T-helper 2 cell treated with Interferon-gamma antibody and Interleukin-4, amounts not matched to agents 100 ng/mL and 5 ng/mL, for 36 hours (primary cell): ENCODE measurements around the gene TPX2. TPM values are rescaled to one million over a fixed set of nuclear protein-coding genes. Genes with fewer than 3 reads are reported as not detected.

Experiments
- intact Hi-C: fragments of 100-400 bp; cut with micrococcal nuclease; formaldehyde crosslinking; loops from one replicate; pipeline ENCODE4 v1.15.1; 2023
- total RNA-seq: library from RNA; stranded (reverse); gene quantifications from 2 replicates; pipeline ENCODE4 v1.2.3, GENCODE V29; 2022

TPX2 gene
- total RNA-seq, 1 donor from 2014 or later = 117 TPM

DNA sequence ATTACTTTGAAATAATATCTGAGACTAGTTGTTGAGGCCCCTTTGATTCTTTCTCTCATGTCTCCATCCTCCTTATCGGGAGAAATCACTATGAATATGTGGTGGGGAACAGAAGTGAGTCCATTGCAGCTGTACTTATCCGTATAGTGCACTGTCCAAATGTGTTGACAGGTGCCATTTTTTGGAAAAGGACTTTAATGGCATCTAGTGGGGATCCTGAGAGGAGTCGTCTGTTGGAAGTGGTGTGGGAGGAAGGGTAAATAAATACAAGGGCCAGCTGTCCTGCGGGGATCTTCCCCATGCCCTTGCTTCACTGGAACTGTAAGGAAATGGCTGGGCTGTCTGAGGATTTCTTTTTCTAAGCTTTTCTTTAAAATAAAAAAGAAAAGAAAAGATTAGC, 19.4 kb downstream of the TPX2 start:
- intact Hi-C loops = no loop called here

DNA sequence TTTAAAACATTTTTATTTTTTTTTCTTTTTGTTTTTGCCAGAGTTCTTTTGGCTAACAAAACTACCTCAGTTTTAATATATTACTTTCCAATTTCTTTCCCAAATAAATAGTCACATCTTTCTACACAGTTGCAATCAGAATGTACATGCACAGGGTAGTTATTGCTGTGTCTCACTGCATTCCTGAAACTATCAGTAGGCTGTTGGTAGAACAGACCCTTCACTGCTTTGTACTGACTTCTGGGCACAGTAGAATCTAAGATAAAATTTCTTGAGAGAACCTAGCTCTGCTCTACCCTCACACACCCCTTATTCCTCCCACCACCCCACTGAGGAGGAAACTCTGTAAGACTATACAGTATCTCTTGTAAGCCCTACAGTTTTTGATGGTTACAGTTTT, 19.9 kb downstream of the TPX2 start:
- intact Hi-C loops = no loop called here

DNA sequence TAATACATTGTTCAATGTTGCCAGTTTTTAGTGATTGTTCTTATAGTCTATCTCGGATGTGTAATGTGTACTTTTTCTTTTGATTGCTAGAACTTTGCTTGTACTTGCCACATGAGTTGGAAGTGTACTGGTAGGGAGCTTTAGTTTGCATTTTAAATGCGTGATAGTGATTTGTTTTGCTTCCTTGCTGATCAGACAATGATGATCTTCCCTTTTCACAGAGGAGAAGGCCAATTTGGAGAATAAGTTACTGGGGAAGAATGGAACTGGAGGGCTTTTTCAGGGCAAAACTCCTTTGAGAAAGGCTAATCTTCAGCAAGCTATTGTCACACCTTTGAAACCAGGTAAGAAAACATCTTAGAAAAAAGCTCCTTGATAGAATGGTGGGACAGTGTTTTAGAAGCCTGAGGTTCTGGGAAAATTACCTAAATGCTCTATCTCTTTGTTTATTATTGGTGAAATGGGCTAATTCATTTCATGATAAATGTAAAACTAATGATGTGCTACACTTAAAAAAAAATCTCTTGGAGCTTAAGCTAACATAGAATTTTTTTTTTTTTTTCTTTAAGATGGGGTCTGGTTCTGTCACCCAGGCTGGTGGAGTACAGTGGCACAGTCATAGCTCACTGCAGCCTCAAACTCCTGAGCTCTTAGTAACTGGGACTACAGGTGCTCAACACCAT, 20.9 kb downstream of the TPX2 start:
- intact Hi-C loops = no loop called here

DNA sequence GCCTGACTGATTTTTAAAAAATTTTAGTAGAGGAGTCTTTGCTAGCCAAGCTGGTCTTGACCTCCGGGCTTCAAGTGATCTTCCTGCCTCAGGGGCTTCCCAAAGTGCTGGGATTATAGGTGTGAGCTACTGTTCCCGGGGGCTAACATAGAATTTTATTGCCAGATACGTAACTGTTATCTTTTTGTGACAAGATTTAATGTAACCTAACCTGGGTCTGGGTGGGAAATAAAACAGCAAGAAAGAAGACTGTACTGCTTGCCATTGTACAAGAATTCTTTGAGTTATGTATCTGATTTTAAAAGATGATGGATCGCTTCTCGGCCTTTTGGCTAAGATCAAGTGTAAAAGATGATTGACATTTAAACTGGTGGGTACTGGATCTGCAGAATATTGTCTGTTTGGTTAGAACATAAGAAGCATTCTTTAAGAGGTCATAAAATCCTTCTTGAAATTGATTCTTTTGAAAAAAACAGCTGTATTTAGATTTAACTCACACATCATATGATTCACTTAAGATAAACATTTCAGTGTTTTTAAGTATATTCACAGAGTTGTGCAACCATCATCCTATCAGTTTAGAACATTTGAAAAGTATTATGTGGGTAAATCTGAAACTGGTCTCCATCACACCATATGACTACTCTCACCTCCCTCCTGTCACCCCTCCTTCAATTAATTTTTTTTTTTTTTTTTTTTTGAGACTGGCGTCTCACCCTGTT, 21.6 kb downstream of the TPX2 start:
- intact Hi-C loops = no loop called here

DNA sequence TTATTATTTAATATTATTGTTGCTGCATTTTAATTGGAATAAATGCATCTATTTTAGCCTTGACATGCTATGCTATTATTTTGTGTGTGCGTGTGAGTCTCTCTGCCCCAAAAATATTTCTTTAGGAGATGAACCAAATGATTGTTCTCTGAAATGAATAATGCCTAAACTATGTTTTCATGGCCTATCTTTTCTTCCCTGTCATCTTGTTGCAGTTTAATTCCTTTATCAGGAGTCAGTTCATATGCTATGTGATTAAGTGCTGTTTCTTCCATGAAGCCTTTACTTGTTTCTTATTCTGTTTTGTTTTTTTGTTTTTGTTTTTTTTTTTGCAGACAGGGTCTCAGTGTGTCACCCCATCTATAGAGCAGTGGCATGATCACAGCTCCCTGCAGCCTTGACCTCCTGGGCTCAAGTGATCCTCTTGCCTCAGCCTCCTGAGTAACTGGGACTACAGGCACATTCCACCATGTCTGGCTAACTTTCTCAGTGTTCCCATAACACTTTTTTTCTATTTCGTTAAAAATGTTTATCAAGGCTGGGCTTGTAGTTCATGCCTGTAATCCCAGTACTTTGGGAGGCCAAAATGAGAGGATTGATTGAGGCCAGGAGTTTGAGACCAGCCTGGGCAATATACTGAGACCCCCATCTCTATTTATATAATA, 25.7 kb downstream of the TPX2 start:
- intact Hi-C loops = no loop called here

DNA sequence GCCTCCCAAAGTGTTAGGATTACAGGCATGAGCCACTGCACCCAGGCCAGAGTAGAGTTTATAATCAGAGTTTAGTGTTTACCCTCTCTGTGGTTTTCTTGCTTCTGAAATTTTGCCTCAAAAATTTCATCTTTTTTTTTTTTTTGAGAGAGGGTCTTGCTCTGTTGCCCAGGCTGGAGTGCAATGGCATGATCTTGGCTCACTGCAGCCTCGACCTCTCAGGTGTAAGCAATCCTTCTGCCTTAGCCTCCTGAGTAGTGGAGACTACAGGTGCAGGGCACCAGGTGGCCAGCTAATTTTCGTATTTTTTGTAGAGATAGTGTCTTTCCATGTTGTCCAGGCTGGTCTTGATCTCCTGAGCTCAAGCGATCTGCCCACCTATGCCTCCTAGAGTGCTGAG, 28.7 kb downstream of the TPX2 start:
- intact Hi-C loops = no loop called here

DNA sequence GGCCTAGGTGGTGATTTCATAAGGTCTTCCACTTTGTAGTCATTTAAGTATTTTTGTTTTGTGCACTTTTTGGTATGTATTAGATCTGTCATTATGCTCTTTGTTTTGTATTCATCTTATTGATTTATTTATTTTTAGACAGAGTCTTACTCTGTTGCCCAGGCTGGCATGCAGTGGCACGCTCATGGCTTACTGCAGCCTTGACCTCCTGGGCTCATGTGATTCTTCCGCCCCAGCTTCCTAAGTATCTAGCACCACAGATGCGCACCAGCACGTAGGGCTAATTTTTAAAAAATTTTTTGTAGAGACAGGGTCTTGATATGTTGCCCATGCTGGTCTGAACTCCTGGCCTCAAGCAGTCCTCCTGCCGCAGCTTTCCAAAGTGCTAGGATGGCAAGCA, 30.6 kb downstream of the TPX2 start:
- intact Hi-C loops = no loop called here

DNA sequence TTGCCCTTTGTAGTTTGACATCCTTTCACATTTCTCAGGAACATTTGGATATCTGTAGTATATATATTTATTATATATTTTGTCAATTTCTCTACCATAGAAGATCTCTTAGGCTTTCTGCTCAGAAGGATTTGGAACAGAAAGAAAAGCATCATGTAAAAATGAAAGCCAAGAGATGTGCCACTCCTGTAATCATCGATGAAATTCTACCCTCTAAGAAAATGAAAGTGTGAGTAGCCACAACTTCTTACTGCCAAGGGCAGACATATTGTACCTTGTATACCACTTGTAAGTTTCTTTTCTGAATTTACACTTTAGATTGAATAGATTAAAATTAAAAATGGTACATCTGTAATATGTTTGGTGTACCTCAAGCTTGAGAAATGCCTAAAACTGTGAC, 31.2 kb downstream of the TPX2 start:
- intact Hi-C loops = no loop called here

DNA sequence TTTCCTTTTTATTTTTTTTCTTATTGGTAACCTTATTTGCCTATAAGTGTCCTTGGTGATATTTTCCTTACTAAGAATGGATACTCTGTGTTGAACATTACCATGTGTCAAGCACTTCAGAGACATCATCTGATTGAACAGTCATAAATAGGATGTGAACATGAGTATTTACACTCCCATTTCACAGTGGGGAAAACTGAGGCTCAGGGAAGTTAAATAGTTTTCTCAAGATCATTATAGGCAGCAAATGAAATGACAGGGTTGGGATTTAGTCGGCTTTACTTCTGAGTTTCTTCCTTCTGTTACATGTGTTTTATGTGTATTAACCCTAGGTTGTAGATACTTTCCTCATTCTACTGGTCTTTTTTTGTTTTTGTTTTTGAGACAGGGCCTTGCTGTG, 35.3 kb downstream of the TPX2 start:
- intact Hi-C loops = no loop called here

DNA sequence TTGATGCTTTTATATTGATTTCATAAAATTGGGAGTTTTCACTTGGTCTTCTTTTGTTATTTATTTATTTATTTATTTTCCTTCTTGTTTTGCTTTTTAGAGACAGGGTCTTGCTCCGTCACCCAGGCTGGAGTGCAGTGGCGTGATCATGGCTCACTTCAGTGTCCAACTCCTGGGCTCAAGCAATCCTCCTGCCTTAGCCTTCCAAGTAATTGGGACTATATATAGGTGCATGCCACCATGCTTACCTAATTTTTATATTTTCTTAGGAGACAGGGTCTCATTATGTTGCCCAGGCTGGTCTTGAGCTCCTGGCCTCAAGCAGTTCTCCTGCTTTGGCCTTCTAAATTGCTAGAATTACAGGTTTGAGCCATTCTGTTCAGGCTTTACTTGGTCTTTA, 41.7 kb downstream of the TPX2 start:
- intact Hi-C loops = no loop called here

DNA sequence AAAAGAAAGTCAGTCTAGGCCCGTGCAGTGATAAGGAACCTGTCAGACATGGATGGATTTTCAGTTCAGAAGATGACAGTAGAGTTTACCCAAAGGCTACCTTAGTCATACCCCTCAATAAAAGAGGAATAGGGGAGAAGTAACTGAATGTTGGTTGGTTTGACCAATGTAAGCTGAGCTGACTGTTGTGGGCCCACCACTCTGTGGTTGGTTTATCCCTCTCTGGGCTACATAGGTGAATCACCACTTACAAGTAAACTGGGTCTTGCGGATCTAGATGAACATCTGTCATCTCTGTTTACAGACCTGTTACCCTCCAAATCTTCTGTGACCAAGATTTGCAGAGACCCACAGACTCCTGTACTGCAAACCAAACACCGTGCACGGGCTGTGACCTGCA, 42.9 kb downstream of the TPX2 start:
- intact Hi-C loops = no loop called here

DNA sequence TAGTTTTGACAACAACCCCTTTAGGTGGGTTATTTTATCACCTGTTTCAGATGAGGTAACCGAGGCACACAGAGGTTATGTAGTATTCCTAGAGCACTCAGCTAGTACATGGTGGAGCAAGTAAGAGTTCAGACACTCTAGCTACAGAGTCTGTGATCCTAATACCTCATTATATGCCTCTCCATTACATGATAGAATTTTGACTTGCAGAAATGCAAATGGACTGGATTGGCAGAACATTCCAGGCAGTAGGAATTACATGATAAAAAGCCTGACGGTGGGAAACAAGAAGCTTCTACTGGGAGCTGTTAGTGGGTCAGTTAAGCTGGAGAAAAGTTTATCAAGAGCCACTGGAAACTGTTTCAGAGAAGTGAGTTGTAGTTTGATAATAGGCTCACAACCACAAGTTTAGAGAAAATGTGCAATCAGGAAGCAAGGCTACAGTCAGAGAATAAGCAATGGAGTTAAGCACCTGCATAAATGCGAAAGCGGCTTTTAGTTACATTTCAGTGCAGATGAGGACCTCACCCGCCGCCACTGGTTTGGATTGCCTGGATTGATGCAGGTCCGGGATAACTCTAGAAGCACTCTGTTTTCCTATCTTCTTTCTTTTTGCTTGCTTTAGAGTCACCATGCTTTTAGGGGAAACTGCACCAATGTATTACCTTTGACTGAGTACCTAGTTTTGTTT, 45.4 kb downstream of the TPX2 start:
- intact Hi-C loops = no loop called here

DNA sequence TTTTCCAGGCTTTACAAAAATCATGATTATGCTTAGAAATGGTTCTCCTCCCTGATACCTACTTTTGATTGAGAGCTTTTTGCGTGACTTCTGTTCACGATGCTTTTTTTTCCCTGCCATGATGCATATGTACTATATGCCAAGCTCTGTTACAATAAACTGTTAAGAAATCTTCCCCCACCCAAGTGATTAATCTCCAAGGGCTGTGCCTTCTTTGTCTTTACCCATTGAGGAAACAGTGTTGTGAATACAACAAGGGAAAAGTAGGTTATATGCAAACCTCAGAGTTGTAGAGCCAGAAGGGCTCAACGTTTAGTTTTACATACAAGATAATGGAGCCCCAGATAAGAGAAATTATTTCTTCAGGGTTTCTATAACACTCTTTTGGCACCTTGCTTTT, 46.0 kb downstream of the TPX2 start:
- intact Hi-C loops = no loop called here

DNA sequence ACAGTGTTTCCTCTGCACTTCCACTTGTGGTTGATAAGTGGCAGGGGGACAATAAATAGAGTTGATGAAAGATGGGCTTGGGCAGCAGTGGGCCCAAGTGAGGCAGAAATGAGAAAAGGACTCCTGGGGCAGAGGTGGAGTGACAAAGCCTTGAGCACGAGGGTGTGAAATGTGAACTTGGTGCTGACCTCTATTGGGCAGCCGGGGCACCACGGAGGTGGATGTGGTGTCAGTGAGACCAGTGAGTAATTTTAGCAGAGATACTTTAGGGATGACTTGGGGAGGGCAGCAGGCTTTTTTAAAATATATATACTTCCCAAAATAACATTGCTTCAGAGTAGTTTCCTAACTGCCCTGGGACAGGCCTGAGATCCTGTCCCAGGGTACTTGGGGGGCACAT, 49.5 kb downstream of the TPX2 start:
- intact Hi-C loops = no loop called here

DNA sequence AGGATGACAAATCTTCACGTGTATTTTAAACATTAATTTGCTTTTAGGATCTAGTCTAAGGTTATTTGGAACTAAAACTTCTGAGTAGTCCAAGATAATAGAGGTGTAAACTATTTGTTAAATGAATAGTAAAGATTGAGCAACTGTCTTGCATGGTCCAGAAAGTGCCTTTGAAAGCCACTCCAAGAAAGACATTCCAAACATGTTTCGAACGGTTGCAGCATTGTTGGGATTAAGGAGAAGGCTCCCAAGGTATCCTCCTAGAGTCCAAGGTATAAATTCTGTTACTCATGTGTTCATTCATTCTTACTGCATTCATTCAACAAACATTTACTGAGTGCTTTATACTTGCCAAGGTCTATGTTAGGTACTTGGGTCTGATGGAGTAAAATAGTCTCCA, 51.3 kb downstream of the TPX2 start:
- intact Hi-C loops = no loop called here

DNA sequence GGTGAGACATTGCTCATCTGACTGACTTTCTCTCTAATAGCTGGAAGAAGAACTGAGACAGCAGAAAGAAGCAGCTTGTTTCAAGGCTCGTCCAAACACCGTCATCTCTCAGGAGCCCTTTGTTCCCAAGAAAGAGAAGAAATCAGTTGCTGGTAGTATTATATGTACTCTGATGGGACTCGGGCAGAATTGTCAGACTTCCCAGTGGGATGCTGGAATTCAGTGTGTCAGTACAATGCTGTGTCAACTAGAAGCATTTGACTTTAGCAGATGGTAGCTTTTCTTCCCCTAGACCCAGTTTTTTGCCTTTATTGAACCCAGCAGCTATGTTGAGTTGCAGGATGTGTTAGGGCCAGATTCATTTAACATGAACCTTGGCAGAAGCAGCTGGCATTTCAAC, 58.3 kb downstream of the TPX2 start:
- intact Hi-C loops = no loop called here

DNA sequence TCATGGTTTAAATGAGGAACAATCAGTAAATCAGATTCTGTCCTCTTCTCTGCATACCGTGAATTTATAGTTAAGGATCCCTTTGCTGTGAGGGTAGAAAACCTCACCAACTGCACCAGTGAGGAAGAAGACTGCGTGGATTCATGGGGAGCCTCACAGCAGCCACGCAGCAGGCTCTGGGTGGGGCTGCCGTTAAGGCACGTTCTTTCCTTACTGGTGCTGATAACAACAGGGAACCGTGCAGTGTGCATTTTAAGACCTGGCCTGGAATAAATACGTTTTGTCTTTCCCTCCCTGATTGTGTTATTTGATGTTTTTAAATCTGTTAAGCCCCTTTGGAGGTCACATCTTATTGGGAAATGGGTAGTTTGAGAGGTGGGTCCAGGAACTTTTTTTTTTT, 62.4 kb downstream of the TPX2 start:
- intact Hi-C loops = no loop called here

DNA sequence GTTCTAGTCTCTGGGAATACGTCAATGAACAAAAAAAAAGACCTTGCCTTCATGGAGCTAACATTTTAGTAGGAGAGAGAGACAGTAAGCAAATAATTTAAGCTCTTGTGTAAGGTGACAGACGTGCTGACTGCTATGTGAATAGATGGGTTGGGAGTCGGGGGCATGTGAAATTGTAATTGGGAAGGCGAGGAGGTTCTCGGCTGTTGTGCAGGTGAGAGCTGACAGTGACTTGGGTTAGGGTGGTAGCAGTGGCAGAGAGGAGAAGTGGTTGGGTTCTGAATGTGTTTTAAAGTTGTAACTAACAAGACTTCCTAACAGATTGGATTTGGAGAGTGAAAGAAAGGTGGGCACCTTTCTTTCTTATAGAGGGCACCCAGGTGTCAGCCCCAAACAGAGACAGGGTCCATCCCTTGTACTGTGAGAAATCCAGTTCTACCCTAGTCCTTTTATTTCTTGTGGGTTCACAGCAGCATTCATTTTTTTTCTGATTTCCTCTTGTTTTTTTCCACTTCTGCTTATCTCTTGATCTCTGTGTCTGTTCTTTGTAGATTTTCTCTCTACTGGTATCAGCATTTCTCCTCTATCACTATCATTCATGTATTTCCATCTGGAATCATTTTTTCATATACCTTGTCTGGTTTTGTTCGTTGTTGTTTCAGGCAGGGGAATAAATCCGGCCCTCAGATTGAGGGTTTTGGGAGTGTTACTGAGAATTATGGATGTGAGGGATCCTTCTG, 64.6 kb downstream of the TPX2 start:
- intact Hi-C loops = no loop called here

DNA sequence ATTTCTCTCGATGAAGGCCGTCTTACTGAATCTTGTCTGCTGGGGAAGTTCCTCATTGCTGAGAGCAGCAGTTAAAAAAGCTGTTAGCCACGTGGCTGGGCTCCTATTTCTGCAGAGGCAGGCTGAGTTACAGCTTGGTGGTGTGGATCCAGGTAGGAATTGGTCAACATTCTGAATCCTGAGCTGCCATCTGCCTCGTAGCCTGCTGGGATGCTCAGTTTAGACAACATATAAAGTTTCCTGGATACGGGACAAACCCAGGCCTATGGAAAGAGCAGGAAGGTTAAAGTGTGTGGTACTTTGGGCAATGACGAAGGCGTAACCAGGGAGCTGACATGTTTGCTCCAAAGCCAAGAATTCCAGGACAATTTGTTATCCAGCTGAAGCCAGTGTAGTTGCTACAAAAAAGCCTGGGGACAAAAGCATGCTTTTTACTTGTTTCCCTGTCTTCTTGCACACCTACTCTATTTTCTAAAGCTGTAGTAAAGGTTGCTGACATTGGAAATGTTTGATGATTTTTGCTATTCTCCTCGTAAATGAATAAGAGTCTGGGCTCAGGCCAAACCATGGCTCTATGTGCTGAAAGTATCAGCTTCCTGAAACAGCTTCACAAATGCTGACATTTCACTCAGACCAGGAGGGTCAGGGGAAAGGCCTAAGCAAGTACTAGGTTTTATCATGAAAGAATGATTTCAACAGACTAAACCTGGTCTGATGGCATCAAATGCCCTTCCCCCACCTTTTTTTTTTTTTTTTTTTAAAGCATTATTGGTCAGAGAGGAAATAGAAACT, 67.7 kb downstream of the TPX2 start:
- intact Hi-C loops = no loop called here

DNA sequence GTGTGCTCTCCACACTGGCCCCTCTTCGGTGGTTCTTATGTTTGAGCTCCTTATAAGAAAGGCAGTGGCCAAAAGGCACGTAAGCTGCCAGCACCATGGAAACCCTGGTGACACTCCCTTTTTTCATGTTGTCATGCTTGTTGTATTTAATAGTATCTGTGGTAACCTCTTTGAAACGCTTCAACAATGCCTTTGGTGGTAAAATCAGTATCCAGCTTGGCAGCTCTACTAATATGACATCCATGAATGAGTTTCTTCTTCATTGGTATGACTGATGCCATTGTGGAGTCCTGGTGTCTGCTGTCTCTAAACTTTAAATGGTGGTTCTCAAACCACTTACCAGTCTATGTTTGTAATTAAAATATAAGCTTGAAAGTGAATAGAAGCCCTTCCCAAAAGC, 69.4 kb downstream of the TPX2 start:
- intact Hi-C loops = no loop called here

DNA sequence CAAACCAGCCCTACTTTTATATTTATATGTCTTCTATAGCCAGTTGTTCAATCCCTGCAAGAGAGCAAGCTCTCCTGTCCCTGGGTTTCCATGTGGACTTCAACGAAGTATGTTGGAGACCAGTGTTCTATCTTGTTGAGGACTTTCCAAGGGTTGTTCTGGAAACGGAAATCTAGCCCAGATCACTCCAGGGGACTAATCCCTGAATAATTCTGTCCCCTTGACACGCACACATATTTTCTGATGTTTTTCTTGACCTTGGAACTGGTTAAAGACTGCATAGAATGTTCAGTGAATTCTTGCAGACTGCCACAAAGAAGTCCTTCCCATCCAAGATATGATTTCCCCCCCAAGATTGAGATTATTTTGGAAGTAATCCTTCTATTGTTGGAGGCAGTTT, 70.6 kb downstream of the TPX2 start:
- intact Hi-C loops = no loop called here
